ENCODE data around the gene KCNA5. TPM values are rescaled to one million over a fixed set of nuclear protein-coding genes. Genes with fewer than 3 reads are reported as not detected.

Gene KCNA5
- total and polyA plus RNA-seq, 2 donors (not counting 1 experiment from before 2014, with no cell fraction given), result not detected

GRCh38 chr12:5094986-5095385 is 51.3 kb downstream of the KCNA5 start:
- no peaks in the 10 kb centered on the region for H3K79me2 ChIP-seq (ENCODE audit: control insufficient read depth, insufficient read depth, low read length)
- H3K9ac ChIP-seq (ENCODE audit: insufficient read depth, low read length), result no peak overlapping the region
- H2AFZ ChIP-seq (ENCODE audit: low read length), result no peak overlapping the region
- peaks cover 10% of the 10 kb centered on the region for H3K4me1 ChIP-seq (ENCODE audit: control insufficient read depth, extremely low read depth, insufficient read depth, low read length)
- H4K20me1 ChIP-seq (ENCODE audit: control insufficient read depth, extremely low read depth, insufficient read depth, low read length), result no peaks in the 10 kb centered on the region
- DNase-seq (ENCODE audit: low read depth in 2 of 2), result no peak
- no peak for TF ChIP-seq EZH2 (IDR thresholded peaks at IDR 0.05; ENCODE audit: low read length, missing control alignments)
- TF ChIP-seq CTCF (conservative IDR thresholded peaks at IDR 0.05 in 1 of 2, IDR thresholded peaks at IDR 0.05 in 1 of 2; ENCODE audit: low read depth in 1 of 2, low read length in 2 of 2), result no peak
- no peak overlapping the region for H3K27ac ChIP-seq (ENCODE audit: insufficient read depth, low read length)
- no peak overlapping the region for H3K4me3 ChIP-seq (replicated peaks in 1 of 4; ENCODE audit: control extremely low read depth in 1 of 4, insufficient read depth in 1 of 4, low read depth in 3 of 4, low read length in 4 of 4)
- no peaks in the 10 kb centered on the region for H3K27me3 ChIP-seq (ENCODE audit: control insufficient read depth, insufficient read depth, low read length)
- H3K9me3 ChIP-seq (ENCODE audit: control insufficient read depth, insufficient read depth, low read depth, low read length), result no peaks in the 10 kb centered on the region
- no peaks in the 10 kb centered on the region for H3K36me3 ChIP-seq (ENCODE audit: control insufficient read depth, insufficient read depth, low read length)
- no peak overlapping the region for H3K4me2 ChIP-seq (ENCODE audit: extremely low read depth, insufficient read depth, low read length)

Other genes with a start within 250 kb of the KCNA5 start
- under 0.01 TPM in 1 of 2 replicates, not detected in the other for gene KCNA1, start 134.0 kb upstream of the KCNA5 start, total RNA-seq
- gene KCNA1, start 134.0 kb upstream of the KCNA5 start, polyA plus RNA-seq, result not detected in 2 replicates

Measured in fibroblast of lung (primary cell).